ENCODE measurements around the gene METTL27.
"Not testable (repeated sequence)": the region's sequence is repeated elsewhere in the genome, so short reads cannot be mapped to it uniquely, and the experiment has no call there.

Gene METTL27

DNA sequence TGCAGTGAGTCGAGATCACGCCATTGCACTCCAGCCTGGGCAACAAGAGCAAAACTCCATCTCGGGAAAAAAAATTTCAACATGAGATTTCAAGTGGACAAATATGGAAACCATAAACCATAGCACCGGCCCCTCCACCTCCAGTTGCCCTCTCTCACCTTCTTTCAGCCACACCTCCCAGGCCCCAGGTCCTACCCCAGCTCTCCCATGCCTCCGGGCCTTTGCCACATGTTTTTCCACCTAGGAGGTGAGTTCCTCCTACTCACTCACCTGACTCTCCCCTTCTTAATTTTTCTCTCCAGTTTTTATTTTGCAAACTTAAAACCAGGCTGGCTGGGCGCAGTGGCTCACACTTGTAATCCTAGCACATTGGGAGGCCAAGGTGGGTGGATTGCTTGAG is 25.2 kb downstream of the METTL27 start:
- no peak for DNase-seq

DNA sequence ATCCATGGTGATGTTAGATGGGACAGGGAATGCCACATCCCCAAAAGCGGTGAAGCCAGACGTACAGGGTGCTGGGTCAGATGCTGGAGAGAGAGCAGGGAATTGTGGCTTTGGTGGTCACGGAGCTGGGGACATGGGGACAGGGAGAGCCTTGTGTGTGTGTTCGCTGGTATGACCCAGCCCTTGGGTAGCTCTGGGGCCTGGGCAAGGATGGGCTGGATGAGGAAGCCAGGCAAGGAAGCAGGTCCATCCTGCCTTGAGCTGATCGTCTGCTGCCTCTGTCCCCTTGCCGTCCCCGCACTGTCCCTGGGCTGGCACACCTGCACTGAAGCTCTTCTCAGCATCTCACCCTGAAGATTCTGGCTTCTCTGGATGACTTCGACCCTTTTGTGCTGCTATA is 26.9 kb downstream of the METTL27 start:
- no peak for DNase-seq

DNA sequence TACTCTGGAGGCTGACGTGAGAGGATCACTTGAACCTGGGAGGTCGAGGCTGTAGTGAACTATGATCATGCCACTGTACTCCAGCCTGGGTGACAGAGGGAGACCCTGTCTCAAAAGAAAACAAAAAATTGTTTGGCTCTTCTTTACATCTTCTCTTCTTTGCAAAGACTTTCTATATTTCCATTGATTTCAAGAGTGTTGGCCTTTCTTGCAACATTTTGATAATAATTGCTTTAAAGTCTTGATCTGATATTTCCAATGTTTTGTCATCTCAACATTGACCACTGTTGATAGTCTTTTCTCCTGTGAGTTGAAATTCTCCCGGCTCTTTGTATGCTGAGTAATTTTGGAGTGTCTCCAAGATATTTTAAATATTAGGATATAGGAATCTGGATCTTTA is 29.3 kb downstream of the METTL27 start:
- no peak for DNase-seq

DNA sequence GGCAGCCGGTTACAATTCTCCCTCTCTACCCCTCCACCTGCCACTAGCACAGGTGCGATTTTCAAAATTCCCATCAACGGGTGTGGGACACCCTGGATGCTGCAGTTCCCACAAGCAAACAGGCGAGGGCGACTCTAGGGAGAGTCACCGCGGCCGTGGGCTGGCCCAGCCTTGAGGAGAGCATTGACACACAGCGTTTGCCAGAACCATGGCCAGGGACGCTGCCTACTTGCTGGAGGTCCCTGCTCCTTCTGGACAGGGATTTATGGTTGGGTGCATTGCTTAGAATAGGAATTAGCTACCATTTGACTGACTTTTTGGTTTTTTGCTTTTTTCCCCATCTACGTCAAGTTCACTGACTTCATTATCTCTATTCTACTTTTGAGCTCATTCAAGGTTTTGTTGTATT is 30.6 kb downstream of the METTL27 start:
- DNase-seq = no peak

DNA sequence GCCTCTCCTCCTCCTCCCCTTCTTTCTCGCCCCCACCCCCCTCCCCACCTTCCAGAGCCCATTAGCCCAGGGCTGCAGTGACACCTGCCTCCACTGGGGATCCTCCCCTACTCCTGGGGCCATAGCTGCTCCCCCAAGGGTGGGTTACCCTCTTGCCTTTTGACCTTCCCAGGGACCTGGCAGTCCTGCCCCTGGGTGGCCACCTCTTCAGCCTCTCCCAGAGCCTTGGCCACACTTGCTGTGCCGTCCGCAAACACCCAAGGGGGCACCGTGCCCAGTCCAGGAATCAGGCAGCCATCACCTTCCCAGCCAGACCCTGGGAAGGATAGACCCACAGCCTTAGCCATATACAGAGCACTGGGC is 31.3 kb downstream of the METTL27 start:
- DNase-seq = no peak

DNA sequence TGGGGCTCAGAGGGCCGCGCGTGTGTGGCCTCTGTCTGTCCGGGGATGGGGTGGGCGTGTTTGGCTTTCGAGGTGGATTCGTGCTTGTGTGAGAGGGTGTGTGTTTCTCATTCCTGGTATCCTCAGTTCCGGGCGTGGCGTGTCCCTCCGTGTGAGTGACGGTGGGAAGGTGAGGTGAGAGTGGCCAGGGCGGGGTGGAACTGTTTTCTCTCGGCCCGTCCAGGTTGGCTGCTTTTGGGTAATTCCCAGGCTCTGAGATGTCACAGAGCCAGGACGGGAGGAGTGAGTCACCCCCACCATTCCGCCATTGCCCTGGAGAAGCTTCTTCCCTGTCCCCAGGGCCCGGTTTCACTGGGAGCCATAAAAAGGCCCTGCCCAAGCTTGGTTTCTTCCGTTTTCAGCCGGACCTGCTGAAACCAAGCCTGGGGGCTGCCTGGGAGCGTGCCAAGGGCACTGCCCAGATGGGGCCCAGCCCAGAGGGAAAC is 32.8 kb downstream of the METTL27 start:
- no peak for DNase-seq

DNA sequence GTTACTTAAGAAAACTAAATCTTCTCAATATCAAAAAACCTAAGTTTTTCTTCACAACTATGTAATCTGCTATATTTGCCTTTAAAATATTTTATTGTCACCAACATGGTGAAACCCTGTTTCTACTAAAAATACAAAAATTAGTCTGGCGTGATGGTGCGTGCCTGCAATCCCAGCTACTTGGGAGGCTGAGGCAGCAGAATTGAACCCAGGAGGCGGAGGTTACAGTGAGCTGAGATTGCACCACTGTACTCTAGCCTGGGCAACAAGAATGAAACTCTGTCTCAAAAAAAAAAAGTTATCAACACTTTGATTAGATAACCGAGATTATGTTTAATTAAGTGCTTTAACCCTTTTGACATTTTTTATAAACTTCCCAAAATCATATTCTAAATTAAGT is 39.9 kb downstream of the METTL27 start:
- DNase-seq = no peak

DNA sequence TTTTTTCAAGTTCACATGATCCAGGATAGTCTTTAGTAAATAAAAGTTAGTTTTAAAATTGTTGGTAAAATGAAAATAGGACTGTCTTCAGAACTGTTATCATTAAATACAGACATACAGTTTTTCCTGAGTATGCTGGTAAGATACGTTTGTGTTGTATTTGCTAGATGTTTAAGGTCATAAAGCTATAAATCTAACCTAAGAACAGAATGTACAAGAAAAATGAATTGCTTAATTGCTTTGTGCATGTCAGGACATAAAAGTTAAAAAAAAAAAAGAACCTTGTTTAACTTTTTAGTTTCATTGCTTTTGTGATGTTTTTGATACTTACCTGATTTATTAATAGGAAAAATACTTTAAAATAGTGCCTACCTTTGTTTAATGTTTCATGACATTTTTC is 40.7 kb downstream of the METTL27 start:
- DNase-seq = no peak

DNA sequence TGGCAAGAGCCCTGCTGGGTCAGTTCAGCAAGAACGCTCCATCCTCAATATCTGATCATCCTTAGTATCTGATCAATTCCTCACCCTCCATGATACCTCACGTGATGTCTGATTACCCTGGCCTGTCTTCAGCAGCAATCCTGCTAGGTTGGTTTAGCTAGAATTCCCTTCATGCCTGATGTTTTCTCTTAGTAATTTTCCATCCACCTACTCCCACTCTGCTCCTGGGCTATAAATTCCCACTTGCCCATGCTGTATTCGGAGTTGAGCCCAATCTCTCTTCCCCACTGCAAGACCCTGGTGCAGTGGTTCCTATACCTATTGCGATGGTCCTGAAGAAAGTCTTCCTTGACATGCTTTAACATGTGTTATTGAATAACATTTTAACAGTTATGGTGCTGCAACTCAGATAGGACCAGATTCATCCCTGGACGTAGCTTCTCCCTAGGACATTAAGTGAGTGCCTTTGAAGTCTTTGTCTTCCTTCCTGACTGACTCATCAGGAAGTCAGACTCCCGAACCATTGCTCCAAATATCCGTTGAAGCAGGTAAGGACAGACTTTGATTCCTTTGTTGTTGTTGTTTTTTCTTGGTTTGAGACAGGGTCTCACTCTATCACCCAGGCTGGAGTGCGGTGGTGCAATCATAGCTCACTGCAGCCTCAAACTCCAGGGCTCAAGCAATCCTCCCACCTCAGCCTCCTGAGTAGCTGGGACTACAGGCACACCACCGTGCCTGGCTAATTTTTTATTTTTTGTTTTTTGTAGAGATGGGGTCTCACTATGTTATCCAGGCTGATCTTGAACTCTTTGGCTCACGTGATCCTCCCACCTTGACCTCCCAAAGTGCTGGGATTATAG is 42.8 kb downstream of the METTL27 start:
- DNase-seq = no peak

DNA sequence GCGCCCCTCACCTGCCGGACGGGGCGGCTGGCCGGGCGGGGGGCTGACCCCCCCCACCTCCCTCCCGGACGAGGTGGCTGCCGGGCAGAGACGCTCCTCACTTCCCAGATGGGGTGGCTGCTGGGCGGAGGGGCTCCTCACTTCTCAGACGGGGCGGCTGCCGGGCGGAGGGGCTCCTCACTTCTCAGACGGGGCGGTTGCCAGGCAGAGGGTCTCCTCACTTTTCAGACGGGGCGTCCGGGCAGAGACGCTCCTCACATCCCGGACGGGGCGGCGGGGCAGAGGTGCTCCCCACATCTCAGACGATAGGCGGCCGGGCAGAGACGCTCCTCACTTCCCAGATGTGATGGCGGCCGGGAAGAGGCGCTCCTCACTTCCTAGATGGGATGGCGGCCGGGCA is 45.1 kb downstream of the METTL27 start:
- DNase-seq = not testable (repeated sequence)

DNA sequence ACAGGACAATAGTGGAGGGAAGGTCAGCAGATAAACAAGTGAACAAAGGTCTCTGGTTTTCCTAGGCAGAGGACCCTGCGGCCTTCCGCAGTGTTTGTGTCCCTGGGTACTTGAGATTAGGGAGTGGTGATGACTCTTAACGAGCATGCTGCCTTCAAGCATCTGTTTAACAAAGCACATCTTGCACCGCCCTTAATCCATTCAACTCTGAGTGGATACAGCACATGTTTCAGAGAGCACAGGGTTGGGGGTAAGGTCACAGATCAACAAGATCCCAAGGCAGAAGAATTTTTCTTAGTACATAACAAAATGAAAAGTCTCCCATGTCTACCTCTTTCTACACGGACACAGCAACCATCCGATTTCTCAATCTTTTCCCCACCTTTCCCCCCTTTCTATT is 45.7 kb downstream of the METTL27 start:
- not testable (repeated sequence) for DNase-seq

DNA sequence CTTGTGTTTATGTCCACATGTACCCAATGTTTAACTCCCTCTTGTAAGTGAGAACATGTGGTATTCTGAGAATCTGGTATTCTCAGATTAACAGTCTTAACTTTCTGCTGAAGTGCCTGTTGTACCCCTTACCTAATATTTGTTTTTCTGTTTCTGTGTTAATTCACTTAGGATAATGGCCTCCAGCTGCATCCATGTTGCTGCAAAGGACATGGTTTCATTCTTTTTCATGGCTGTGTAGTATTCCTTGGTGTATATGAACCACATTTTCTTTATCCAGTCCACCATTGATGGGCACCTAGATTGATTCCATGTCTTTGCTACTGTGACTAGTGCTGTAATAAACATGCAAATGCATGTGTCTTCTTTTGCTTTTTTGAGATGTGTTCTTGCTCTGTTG is 47.1 kb downstream of the METTL27 start:
- DNase-seq = not testable (repeated sequence)

DNA sequence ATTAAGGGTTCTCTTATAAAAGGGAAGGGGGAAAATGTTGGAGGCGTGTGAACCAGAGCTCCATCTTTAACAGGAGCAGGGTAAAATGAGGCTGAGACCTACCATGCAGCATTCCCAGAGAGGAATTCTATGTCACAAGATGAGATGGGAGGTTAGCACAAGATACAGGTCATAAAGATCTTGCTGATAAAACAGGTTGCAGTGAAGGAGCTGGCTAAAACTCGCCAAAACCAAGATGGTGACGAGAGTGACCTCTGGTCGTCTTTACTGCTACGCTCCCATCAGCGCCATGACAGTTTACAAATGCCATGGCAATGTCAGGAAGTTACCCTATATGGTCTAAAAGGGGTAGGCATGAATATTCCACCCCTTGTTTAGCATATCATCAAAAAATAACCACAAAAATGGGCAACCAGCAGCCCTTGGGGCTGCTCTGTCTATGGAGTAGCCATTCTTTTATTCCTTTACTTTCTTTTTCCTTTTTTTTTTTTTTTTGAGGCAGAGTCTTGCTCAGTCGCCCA is 51.1 kb downstream of the METTL27 start:
- not testable (repeated sequence) for DNase-seq

DNA sequence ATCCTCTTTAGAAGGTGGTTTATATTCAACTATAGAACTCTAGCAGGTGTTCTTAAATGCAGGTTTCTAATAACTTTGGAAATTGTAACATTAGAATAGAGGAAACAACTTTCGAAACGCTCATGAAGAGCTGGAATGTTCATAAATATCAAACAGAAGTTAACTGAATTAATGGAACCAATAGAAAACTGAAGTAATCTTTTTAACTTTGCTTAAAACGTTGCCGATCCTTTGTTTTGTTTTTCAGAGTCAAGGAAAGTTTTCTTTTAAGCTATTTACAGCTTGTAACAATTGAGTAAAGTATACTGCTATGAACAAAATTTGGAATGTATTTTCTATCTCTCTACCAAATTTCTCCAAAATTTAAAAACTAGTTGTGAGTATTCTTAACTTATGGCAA is 53.3 kb downstream of the METTL27 start:
- no peak for DNase-seq

DNA sequence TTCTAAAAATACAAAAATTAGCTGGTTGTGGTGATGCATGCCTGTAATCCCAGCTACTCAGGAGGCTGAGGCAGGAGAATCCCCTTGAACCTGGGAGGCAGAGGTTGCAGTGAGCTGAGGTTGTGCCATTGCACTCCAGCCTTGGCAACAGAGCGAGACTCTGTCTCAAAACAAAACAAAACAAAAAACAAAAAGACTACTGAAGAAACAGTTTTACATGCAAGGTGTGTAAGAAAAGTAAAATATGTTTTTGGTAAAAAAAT is 54.6 kb downstream of the METTL27 start:
- not testable (repeated sequence) for DNase-seq

DNA sequence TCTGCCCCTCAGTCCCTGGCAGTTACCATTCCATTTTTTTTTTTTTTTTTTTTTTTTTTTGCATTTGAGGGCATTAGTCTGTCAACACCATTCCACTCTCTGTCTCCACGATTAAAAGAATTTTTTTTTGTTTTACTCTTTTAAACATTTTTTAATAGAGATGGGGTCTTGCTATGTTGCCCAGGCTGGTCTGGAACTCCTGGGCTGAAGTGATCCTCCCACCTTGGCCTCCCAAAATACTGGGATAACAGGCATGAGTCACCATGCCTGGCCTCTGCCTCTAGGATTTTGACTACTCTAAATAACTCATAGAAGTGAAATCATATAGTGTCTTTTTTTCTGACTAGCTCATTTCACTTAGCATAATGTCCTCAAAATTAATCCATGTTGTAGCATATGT is 55.7 kb downstream of the METTL27 start:
- DNase-seq = no peak

All from DMS79 treated with DMSO at 0.1 percent for 48 hours (cell line).